GM21528 (cell line): Measurements from ENCODE around the gene BMPR1A.
A peak's percentile ranks its signal among the peaks of the same experiment; 100 is the strongest.
"Not testable (repeated sequence)": the region's sequence is repeated elsewhere in the genome, so short reads cannot be mapped to it uniquely, and the experiment has no call there.

Experiments used
- ATAC-seq: cut with Tn5 transposase; IDR thresholded peaks from one replicate; pipeline ENCODE4 v1.9.1; 2021; ENCODE audit warnings: mild to moderate bottlenecking, moderate library complexity; ENCODE audit not compliant: unreplicated experiment, low FRiP score

The BMPR1A gene

DNA sequence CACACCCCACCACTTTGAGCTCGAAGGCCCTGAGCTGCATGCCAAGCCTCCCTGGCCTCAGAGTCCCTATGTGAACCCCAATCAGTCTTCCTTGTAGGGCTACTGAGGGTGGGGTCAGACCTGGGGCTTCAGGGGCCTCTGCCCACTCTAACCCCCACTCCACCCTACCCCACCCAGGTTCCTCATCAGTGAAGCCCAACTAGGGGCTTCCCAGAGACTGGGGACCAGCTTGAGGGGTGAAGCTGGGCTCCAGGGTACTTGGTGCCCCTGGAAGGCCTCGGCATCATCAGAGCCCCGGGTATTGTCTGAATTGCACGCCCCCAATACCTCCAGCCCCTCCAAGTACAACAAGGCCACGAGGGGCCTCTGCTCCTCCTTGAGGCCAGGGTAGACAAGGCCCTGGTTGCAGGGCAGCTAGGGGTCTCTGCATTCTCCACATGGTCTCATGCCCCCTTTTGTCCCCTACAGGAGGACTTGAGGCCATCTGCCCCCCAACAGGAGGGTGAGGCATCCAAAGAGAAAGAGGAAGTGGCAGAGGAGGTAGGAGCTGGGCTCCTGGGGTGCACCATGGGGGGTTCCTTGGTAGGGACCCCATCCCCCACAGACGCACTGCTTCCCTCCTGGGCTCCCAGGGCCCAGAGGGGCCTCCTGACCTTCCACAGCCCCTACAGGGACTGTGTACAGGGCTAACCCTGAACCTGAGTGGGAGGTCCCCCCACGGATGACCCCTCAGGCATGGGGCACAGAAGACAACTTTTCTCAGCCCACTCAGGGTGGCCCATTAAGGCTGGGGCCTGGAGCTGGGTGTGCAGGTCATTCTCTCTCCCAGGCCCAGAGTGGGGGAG lies 205.9 kb downstream of the BMPR1A start:
- ATAC-seq, result no peak

DNA sequence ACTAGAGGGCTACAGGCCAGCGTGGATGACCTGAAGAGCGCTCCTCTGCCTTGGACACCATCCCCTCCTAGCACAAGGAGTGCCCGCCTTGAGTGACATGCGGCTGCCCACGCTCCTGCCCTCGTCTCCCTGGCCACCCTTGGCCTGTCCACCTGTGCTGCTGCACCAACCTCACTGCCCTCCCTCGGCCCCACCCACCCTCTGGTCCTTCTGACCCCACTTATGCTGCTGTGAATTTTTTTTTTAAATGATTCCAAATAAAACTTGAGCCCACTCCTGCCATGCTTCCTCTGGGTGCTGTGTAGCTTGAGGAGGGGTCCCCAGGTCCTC lies 206.5 kb downstream of the BMPR1A start:
- no peak for ATAC-seq

DNA sequence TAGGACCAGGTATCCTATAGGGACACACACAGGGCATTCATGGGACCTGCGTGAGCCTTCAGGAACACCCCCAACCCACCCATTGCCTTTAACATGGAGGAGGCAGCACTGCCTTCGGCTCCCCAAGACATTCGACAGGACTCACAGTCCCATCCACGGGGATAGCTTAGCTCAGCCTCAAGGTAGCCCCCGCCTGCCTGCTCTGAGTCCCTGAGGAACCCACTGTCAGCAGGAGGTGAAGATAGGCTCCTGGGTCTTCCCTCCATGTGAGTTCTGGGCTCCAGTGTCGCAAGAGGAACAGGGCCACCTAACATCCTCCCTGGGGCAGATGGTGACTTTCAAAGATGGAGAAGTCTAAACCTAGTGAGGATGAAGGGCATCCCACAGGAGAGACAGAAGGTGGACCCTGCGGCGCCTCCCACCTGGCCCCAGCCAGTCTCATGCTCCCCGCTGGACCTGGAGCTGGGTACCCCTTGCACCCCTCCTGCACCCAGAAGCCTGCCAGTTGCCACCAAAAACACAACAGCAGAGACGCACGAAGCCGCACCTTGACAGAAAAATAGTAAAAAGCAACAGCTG lies 207.0 kb downstream of the BMPR1A start:
- ATAC-seq, result no peak

DNA sequence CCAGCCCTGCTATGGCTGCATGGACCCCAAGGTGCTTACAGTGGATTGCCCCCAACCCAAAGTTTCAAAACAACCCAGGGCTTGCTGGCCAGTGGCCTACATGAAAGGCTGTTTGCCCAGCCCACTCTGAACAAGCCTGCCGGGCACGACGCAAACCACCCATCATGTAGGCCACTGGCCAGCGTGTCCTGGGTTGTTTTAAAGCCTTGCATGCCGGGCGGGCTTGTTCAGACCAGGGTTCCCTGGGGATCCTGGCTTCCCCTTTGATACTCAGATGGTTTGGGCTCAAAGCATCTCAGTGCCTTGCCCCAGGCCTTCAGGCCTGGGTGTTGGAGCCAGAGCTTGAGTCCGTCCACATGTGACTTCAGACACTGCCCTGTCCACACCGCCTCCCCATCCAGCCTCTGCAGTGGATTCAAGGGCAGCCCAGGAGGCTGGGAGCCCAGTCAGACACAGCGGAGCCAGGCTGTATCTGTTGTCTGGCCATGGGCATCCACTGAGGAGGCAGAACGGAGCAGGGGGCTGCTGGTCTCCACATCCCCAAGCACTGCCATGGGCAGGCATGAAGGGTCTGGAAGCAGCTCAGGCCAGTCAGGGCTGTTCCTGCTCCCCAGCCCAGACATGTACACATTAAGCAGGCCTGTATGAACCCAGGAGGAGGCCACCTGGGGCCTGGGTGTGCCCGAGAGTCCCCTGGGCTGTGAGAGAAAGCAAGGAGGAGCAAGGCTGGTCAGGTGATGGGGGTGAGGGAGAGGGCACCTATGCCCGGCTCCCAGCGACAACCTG lies 207.8 kb downstream of the BMPR1A start:
- ATAC-seq, result no peak

DNA sequence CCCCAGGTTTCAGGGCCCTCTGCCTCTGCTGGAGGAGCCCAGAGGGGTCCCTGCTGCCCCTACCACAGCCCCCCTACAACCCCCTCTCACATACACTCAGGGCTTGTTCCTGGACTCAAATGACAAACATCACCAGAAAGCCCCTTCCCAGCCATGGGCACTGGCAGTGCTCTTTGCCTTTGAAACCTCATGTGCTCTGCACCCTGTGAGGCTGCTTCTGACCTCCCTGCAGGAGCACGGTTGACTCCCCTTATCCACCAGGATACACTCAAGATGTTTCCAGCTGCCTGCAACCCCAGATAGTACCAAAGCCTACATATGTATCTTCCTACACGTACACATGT lies 208.4 kb downstream of the BMPR1A start:
- ATAC-seq, result no peak

DNA sequence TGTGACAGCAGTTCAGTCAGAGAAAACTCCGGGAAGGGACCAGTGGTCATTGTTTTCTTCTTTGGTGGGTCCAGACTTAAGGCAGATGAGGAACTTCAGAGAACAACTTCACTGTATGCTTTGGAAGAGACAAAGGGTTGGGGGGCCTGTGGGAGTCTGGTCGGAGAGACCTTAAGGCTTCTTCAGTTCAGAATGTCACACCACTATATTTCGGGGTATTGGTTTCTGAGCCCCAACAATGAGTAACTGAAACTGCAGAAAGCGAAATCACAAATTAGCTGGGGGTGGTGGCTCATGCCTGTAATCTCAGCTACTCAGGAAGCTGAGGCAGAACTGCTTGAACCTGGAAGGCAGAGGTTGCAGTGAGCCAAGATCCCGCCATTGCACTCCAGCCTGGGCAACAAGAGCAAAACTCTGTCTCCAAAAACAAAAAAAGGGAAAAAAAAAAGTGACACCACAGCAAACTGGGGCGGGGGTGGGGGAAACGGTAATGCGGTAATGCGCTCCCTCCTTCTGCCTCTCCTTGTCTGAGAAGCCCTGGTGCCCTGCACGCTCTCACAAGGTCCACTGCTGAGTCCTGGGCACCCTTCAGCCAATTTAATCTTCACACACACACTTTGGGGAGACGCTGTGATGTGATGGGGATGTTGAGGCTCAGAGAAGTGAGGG lies 209.7 kb downstream of the BMPR1A start:
- ATAC-seq, result no peak

DNA sequence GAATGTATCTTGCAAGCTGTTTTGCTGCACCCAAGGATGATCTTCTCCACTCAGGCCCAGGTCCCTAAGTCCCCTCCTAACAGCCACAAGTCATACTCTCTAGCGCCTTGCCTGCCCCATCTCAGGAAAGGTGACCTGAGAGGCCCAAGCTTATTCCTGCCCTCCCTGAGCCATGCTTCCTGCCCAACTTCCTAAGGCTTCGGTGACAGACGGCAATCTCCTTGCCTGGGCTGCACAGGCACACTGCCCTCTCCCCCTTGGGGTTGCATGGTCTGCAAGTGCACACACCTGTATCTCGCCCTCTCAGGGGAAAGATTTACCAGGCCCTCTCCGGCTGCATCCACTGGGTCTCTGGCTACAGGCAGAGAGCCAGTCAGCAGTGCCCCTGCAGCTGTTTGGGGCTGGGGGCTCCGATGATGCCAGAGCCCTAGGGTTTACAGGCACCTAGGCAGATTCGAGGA lies 211.1 kb downstream of the BMPR1A start:
- no peak for ATAC-seq

DNA sequence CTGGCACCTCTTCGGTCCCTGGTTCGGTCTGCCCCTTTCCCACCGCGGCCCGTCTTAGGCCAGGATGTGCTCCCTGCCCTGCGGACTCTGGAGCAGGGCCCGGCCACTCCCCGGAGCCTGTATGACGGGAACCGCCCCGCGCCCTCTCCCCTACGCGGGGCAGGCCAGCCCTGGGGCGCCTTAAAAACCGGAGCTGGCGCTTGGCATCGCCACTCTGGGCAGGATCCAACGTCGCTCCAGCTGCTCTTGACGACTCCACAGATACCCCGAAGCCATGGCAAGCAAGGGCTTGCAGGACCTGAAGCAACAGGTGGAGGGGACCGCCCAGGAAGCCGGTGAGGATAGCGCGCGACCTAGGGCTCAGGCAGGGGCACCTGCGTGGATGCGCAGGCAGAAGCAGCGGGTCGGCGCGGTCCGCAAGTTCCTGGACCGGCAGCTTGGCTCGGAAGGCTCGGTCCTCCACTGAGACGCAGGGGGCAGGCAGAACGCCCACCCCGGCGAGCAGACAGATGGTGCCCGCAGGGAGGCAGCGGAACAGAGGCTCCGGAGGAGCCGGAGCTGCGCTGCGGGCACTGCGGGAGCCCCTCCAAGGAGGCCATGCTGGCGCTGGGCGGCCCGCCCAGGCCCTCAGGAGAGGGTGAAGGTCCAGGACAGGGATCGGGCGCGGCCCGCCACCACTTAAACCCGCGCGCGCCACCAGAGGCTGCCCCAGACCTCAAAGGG lies 212.0 kb downstream of the BMPR1A start, which contains the start of gene ADIRF:
TSS of gene ADIRF (plus strand) at position 212 of the 723 bp plus-strand sequence. CDS start at position 275, 63 bp downstream.
- ATAC-seq, result no peak

DNA sequence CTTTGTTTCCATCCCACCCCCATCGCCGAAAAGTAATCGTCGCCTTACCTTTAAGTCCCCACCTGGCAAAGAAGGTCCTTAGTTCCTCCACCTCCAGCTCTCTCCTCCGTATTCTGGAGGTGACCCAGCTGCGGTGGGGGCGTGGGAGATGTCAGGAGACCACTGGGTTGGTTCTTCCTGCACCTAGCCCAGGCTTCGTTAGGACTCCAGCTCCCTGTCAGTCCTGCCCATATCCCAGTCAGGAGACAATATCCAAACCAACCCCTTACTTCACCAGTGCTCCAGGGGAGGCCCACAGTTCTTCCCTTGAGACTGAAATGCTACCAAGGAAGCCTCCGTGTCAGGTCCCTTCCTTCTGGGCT lies 212.6 kb downstream of the BMPR1A start:
- no peak for ATAC-seq

DNA sequence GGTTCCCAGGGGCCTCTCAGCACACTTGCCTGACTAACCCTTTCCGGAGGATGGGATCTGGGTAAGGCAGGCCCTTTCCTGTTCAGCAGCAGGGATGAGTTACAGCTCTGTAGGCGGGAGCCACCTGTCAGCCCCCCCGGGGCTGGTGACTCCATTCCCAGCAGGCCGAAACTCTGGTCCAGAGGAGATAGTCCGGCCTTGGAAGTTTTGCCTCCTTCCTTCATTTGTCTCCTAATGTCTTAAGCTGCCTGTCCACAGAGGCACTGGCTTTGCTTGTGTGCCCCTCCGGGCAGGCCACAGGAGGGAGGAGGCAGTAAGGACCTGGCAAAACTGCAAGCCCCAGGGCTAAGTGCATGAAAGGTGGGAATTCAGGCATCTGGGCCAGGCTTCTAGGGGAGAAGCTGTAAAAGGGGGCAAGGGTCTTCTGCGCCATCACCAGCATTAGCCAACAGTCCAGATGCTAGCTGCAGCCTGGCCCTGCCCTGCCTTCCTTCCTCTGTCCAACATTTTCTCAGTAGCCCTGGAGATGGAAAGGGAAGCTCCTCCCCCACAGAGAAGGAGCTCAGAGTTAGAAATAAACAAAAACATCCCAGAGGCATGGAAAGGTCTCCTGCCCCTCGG lies 213.1 kb downstream of the BMPR1A start:
- no peak for ATAC-seq

DNA sequence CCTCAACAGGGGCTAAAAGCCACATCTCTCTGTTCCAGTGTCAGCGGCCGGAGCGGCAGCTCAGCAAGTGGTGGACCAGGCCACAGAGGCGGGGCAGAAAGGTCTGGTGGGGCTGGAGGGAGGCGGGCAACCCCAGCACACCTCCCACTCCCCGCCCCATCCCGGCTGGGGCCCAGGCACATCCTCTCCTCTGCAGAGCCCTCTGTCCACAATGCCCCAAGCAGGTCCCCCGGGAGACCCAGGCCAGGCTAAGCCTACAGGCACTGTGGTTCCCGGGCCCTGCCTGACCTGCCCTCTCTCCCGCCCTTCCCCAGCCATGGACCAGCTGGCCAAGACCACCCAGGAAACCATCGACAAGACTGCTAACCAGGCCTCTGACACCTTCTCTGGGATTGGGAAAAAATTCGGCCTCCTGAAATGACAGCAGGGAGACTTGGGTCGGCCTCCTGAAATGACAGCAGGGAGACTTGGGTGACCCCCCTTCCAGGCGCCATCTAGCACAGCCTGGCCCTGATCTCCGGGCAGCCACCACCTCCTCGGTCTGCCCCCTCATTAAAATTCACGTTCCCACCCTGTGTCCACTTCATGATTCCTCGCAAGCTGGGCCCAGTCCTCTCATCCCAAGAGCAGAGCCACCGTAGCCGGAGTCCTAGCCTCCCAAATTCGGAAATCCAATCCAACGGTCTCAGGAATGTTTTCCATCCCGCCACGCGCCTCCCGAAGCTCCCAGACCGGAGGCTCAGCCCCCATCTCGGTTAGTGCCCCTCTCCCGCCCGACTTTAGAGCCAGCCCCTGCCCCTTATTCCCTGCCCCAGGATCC lies 214.0 kb downstream of the BMPR1A start:
- ATAC-seq, result no peak

DNA sequence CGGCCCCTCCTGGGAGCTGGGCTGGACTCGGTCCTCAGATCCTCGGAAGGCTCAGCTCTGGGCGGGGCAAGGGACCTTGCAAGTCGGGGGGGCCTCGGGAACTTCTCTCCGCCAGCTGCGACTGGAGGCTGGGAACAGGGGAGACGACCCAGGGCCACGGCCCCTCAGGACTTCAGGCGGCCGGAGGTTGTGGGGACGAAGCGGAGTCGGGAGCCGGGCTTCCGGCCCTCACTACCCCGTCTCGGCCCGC lies 214.5 kb downstream of the BMPR1A start:
- ATAC-seq, result no peak

DNA sequence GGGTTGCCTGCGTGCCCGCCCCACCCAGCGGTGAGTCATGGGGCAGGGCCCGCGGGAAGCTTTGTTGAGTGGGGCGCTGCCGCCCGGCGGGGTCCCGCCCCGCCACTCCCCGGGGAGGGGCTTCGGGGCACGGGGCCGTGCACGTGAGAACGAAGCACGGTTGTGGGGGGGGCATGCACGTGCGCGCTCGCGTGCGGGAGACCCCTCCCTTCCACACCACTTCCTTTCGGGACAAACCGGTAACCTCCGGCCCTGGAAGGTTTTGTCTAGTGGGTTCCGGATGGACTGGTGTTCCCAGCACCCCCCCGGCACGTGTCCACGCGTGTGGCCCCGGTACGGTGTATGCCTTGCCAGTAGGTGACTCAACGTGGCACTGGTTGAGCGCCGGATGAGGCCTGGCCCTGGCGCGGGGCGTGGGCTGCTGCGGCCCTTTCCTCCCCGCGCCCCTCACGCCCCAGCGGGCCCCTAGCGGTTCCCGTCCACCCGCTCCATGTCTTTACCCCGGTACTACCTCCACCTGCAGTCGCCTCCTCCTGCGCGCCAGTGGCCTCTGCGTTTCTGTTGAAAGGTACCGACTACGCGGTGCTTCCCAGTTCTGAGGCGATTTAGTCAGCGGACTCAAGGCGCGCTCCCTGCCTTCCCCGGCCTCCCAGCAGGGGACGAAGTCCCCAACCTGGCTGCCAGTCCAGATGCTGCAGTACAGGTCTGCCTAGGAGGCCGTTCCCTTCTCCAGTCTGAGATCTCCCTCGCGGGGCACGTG lies 215.0 kb downstream of the BMPR1A start:
- peak; percentile 76 for ATAC-seq

DNA sequence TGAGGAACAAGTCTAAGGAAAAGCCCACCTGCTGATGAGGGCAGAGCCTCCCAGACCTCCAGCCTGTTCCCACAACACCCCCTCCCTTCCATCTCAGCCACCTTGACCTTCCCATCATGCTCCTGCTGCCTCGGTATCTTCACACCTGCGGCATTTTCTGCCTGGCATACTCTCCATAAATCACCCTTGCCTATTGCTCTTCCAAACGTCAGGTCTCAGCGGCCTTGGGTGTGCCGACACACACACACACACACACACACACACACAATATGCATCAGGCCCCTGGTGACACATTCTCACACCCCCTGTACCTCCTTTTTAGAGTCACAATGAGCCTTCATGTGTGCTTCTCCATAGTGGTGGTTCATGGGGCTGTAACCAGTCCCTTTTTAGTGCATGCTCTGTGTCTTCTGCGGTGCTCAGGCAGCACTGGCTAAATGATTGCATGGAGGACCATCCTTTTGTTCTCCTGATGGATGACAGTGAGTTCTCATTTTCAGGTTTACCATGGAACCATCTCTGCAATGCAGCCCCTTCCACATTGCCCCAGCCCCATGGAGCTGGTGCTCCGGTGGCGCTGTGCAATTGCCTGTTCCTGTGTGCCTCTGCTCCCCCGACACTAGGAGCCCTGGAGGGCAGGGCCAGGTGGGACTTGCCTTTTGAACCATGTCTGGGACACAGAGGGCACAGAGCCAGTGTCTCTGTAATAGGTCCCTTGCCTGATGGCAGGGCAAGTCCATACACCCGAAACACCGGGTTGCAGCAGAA lies 216.4 kb downstream of the BMPR1A start:
- ATAC-seq, result no peak

DNA sequence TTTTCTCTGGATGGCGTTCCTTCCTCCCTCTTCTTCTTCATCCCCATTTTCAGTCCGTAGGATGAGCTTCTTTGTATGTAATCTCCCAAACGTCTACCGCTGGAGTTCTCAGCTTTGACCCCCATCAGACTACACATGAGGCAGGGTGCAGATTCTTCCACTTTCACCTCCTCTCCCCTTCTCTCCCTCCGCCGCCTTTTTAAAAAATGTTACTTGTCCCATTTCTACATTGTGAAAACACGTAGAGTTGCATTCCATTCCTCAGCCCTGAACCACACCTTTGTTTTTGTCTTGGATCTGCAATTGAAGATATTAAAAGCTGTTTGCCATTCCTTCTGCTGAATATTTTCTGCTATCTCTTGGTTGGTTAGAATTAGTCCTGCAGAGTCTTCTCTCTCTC lies 218.1 kb downstream of the BMPR1A start:
- no peak for ATAC-seq

DNA sequence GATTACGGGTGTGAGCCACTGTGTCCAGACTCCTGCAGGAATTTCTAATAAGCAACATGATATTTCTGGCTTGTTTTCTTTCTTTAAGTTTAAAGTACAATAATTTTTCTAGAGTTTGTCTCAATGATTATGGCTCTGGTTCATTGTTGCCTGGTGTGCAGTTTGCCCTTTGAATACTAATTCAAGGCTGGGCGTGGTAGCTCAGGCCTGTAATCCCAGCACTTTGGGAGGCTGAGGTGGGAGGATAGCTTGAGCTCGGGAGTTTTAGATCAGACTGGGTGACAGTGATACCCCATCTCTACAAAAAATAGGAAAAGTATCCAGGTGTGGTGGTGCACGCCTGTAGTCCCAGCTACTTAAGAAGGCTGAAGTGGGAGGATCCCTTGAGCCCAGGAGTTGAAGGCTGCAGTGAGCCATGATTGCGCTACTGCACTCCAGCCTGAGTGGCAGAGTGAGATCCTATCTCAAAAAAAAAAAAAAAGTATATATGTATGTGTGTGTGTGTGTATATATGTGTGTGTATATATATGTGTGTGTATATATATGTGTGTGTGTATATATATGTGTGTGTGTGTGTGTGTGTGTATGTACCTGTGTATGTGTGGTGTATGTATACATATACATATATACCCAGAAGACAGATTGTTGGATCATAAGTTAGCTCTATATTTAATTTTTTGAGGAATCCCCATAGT lies 220.1 kb downstream of the BMPR1A start:
- ATAC-seq, result no peak

DNA sequence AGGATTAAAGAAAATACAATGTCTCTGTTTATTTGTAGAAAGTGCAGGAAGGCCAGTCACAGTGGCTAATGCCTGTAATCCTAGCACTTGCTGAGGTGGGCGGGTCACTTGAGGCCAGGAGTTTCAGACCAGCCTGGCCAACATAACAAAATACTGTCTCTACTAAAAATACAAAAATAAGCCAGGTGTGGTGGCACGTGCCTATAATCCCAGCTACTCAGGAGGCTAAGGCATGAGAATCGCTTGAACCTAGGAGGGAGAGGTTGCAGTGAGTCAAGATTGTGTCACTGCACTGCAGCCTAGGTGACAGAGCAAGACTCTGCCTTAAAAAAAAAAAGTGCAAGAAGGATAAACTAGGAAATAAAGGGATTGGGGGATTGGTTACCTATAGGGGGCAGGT lies 222.0 kb downstream of the BMPR1A start:
- not testable (repeated sequence) for ATAC-seq
